NT2/D1 (cell line): ENCODE data around the gene BBX.

Experiments used
- DNase-seq: peaks from one replicate; pipeline ENCODE4 v3.0.0-alpha.2; 2011; ENCODE audit warnings: low read depth, low spot score
- H3K27me3 ChIP-seq: 2 replicates; pipeline ENCODE4 v1.6.0; 2011; ENCODE audit warnings: mild to moderate bottlenecking; ENCODE audit not compliant: insufficient read length, insufficient read depth
- H3K36me3 ChIP-seq: 2 replicates; pipeline ENCODE4 v1.6.1; 2011; ENCODE audit warnings: mild to moderate bottlenecking, low read length, mixed read lengths; ENCODE audit not compliant: insufficient read depth, insufficient read length
- H3K4me1 ChIP-seq: 2 replicates; pipeline ENCODE4 v1.5.1; 2011; ENCODE audit not compliant: insufficient read depth, insufficient read length
- H3K4me3 ChIP-seq: 2 replicates; pipeline ENCODE4 v1.5.1; 2011; ENCODE audit warnings: low read depth; ENCODE audit not compliant: insufficient read length
- H3K9ac ChIP-seq: 2 replicates; pipeline ENCODE4 v1.6.0; 2011; ENCODE audit warnings: low read depth; ENCODE audit not compliant: insufficient read length
- H3K9me3 ChIP-seq: 2 replicates; pipeline ENCODE4 v1.5.1; 2011; ENCODE audit warnings: mild to moderate bottlenecking, low read length; ENCODE audit not compliant: insufficient read depth
- SUZ12 ChIP-seq: IDR thresholded peaks from 2 replicates; pipeline ENCODE4 v1.6.1; 2011; ENCODE audit not compliant: insufficient read length, insufficient read depth; ENCODE audit errors: extremely low read depth
- YY1 ChIP-seq: IDR thresholded peaks from 2 replicates; pipeline ENCODE4 v1.6.1; 2011; ENCODE audit not compliant: insufficient read length, insufficient read depth
- ZNF274 ChIP-seq: IDR thresholded peaks from 2 replicates; pipeline ENCODE4 v1.6.1; 2011; ENCODE audit warnings: mild to moderate bottlenecking, low read depth, low read length

Gene BBX

GRCh38 chr3:107637416-107638183 lies 114.8 kb downstream of the BBX start:
- Histone ChIP-seq H3K27me3 (no peaks in the 10 kb centered on the region), H3K4me3 (no peak overlapping the region), H3K9me3 (no peaks in the 10 kb centered on the region), H3K36me3 (no peaks in the 10 kb centered on the region), H3K9ac (no peak overlapping the region), H3K4me1 (no peaks in the 10 kb centered on the region)
- TF ChIP-seq ZNF274, result no peak
- no peak for TF ChIP-seq SUZ12
- TF ChIP-seq YY1, result no peak
- no peak for DNase-seq

- DNase-seq, result no peak
- TF ChIP-seq SUZ12, result no peak
- no peak for TF ChIP-seq ZNF274
- TF ChIP-seq YY1, result no peak
- H3K9ac ChIP-seq, result no peak overlapping the region
- no peak overlapping the region for H3K4me3 ChIP-seq
- H3K4me1 ChIP-seq, result no peaks in the 10 kb centered on the region
- H3K36me3 ChIP-seq, result no peaks in the 10 kb centered on the region
- no peaks in the 10 kb centered on the region for H3K9me3 ChIP-seq
- no peaks in the 10 kb centered on the region for H3K27me3 ChIP-seq
These were observed 119.0 kb downstream of the BBX start for GRCh38 chr3:107641572-107642307.

GRCh38 chr3:107643038-107643883 lies 120.5 kb downstream of the BBX start:
- H3K9ac ChIP-seq, result no peak overlapping the region

GRCh38 chr3:107644631-107645030 lies 121.9 kb downstream of the BBX start:
- H3K4me3 ChIP-seq, result no peak overlapping the region
- no peaks in the 10 kb centered on the region for H3K36me3 ChIP-seq
- no peak overlapping the region for H3K9ac ChIP-seq
- TF ChIP-seq YY1 (no peak), SUZ12 (no peak)
- no peaks in the 10 kb centered on the region for H3K9me3 ChIP-seq
- no peaks in the 10 kb centered on the region for H3K27me3 ChIP-seq
- no peaks in the 10 kb centered on the region for H3K4me1 ChIP-seq
- no peak for DNase-seq

More at GRCh38 chr3:107643038-107643883, 120.5 kb downstream of the BBX start:
- no peaks in the 10 kb centered on the region for H3K27me3 ChIP-seq
- H3K9me3 ChIP-seq, result no peaks in the 10 kb centered on the region
- H3K4me3 ChIP-seq, result no peak overlapping the region
- TF ChIP-seq ZNF274 (no peak), SUZ12 (no peak), YY1 (no peak)
- DNase-seq, result peak; percentile 8
- H3K36me3 ChIP-seq, result no peaks in the 10 kb centered on the region
- H3K4me1 ChIP-seq, result no peaks in the 10 kb centered on the region

- DNase-seq, result no peak
- no peaks in the 10 kb centered on the region for H3K36me3 ChIP-seq
- H3K9me3 ChIP-seq, result no peaks in the 10 kb centered on the region
- TF ChIP-seq SUZ12 (no peak), ZNF274 (no peak), YY1 (no peak)
- no peaks in the 10 kb centered on the region for H3K4me1 ChIP-seq
- no peaks in the 10 kb centered on the region for H3K27me3 ChIP-seq
- H3K4me3 ChIP-seq, result no peak overlapping the region
- no peak overlapping the region for H3K9ac ChIP-seq
These were observed 128.0 kb downstream of the BBX start for GRCh38 chr3:107650788-107651187.

- Histone ChIP-seq H3K36me3 (no peaks in the 10 kb centered on the region), H3K9me3 (no peaks in the 10 kb centered on the region), H3K4me1 (no peaks in the 10 kb centered on the region), H3K27me3 (no peaks in the 10 kb centered on the region), H3K4me3 (no peak overlapping the region), H3K9ac (no peak overlapping the region)
- TF ChIP-seq YY1 (no peak), SUZ12 (no peak), ZNF274 (no peak)
- no peak for DNase-seq
These were observed 129.0 kb downstream of the BBX start for GRCh38 chr3:107651782-107652181.
